Ishikawa (cell line): ENCODE data around the gene NTNG1.

Source experiments
- CEBPB ChIP-seq: IDR thresholded peaks from 2 replicates; pipeline ENCODE4 v1.6.1; 2012
- CREB1 ChIP-seq: IDR thresholded peaks from 2 replicates; pipeline ENCODE4 v1.6.1; 2012; ENCODE audit warnings: low read depth
- EGR1 ChIP-seq: IDR thresholded peaks from 2 replicates; pipeline ENCODE4 v1.6.1; 2012
- EP300 ChIP-seq: IDR thresholded peaks from 2 replicates; pipeline ENCODE4 v1.6.1; 2012; ENCODE audit warnings: borderline replicate concordance
- FOXM1 ChIP-seq: IDR thresholded peaks from 2 replicates; pipeline ENCODE4 v1.6.1; 2012; ENCODE audit warnings: low read depth, borderline replicate concordance
- NFIC ChIP-seq: IDR thresholded peaks from 2 replicates; pipeline ENCODE4 v1.6.1; 2012
- RAD21 ChIP-seq: IDR thresholded peaks from 2 replicates; pipeline ENCODE4 v1.6.1; 2012; ENCODE audit warnings: low read depth
- REST ChIP-seq: IDR thresholded peaks from 2 replicates; pipeline ENCODE4 v1.6.1; 2012; ENCODE audit warnings: low read depth, mild to moderate bottlenecking
- TCF12 ChIP-seq: IDR thresholded peaks from 2 replicates; pipeline ENCODE4 v1.6.1; 2012; ENCODE audit warnings: low read depth
- TEAD4 ChIP-seq: IDR thresholded peaks from 2 replicates; pipeline ENCODE4 v1.6.1; 2012
- YY1 ChIP-seq: IDR thresholded peaks from 2 replicates; pipeline ENCODE4 v1.6.1; 2012; ENCODE audit warnings: low read depth
- ZBTB7A ChIP-seq: IDR thresholded peaks from 2 replicates; pipeline ENCODE4 v1.6.1; 2012; ENCODE audit warnings: low read depth
- TF ChIP-seq, protein P1 (sequence below): IDR thresholded peaks from 2 replicates; pipeline ENCODE4 v1.6.1; 2012

GRCh38 chr1:107169615-107170014 lies 28.8 kb downstream of the NTNG1 start:
- no peak for TF ChIP-seq CREB1
- no peak for TF ChIP-seq RAD21
- TF ChIP-seq YY1, result no peak
- TF ChIP-seq REST, result no peak
- TF ChIP-seq CEBPB, result no peak
- TF ChIP-seq, protein P1, sequence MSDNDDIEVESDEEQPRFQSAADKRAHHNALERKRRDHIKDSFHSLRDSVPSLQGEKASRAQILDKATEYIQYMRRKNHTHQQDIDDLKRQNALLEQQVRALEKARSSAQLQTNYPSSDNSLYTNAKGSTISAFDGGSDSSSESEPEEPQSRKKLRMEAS, result no peak
- no peak for TF ChIP-seq NFIC
- TF ChIP-seq EGR1, result no peak
- no peak for TF ChIP-seq TEAD4
- no peak for TF ChIP-seq ZBTB7A
- TF ChIP-seq FOXM1, result no peak
- TF ChIP-seq TCF12, result no peak
- no peak for TF ChIP-seq EP300
